HepG2 (cell line): ENCODE results near the gene PXMP4. TPM values are rescaled to one million over a fixed set of nuclear protein-coding genes. Genes with fewer than 3 reads are reported as not detected.

Source experiments
- ATAC-seq: fragments of 200-7000 bp; cut with Tn5 transposase; 3 replicates; pipeline ENCODE4 v1.9.1; 2020; ENCODE audit warnings: mild to moderate bottlenecking, moderate library complexity
- BruUV-seq: library from RNA; stranded (reverse); fragments of 400-500 nt; replicated peaks from 2 replicates; lab custom pipeline; 2021; lab: Mats Ljungman, UMichigan
- CTCF ChIA-PET: fragments of 300-600 bp; formaldehyde crosslinking; extraction: SDS; loops from one replicate; lab custom pipeline; 2021; ENCODE audit warnings: low total read pairs, inconsistent platforms, low intra/inter-chr PET ratio; lab: Yijun Ruan, JAX
- POLR2A ChIA-PET: fragments of 350-600 bp; sonication (Branson Sonifier 250); formaldehyde crosslinking; loops from one replicate; lab custom pipeline; 2020; ENCODE audit warnings: antibody characterized with exemption, inconsistent platforms; lab: Yijun Ruan, JAX
- DNase-seq: peaks from one replicate; pipeline ENCODE4 v3.0.0-alpha.2; 2015; ENCODE audit warnings: low spot score
- FAIRE-seq: peaks from 3 replicates; lab custom pipeline; 2011; peaks lifted over from hg19 to GRCh38; lab: Jason Lieb, UNC
- H2AFZ ChIP-seq: one replicate; pipeline ENCODE4 v1.6.1; 2011; ENCODE audit warnings: low read length, inconsistent platforms
- H3K27ac ChIP-seq: fragments of 300-600 bp; 3 replicates; pipeline ENCODE4 v1.8.0; 2011; ENCODE audit warnings: mixed run types, mild to moderate bottlenecking, mixed read lengths, low read length, inconsistent platforms; ENCODE audit not compliant: insufficient read depth; ENCODE audit errors: extremely low read length
- H3K27me3 ChIP-seq, 2 experiments: fragments of 200-600 bp in 1 of 2; 2 replicates in 1 of 2; 3 replicates in 1 of 2; pipeline versions ENCODE4 v1.6.0 to v1.8.0; 2011; ENCODE audit warnings: low read length in 2 of 2, mild to moderate bottlenecking in 2 of 2, moderate library complexity in 2 of 2, inconsistent platforms in 1 of 2; ENCODE audit not compliant: insufficient read depth in 2 of 2, control insufficient read depth in 1 of 2
- H3K36me3 ChIP-seq, 2 experiments: fragments of 200-600 bp in 1 of 2; replicated peaks in 1 of 2; 2 replicates in 1 of 2; 3 replicates in 1 of 2; pipeline versions ENCODE4 v1.5.1 to v1.8.0; 2011; ENCODE audit warnings: low read length in 2 of 2, inconsistent platforms in 1 of 2; ENCODE audit not compliant: insufficient read depth in 2 of 2, control insufficient read depth in 1 of 2
- H3K4me1 ChIP-seq: 2 replicates; pipeline ENCODE4 v1.5.1; 2012; ENCODE audit warnings: low read length, inconsistent platforms; ENCODE audit not compliant: insufficient read depth
- H3K4me2 ChIP-seq: 2 replicates; pipeline ENCODE4 v1.6.0; 2011; ENCODE audit warnings: low read depth, low read length, inconsistent platforms
- H3K4me3 ChIP-seq, 3 experiments: fragments of 200-600 bp in 1 of 3; sonication (generic), shearing (Covaris generic) in 1 of 3; replicated peaks in 1 of 3; 2 replicates each; pipeline ENCODE4 v1.5.1; 2011 to 2016; ENCODE audit warnings: low read length in 3 of 3, inconsistent platforms in 2 of 3, low read depth in 2 of 3, mild to moderate bottlenecking in 2 of 3, control low read depth in 1 of 3, mixed read lengths in 1 of 3; ENCODE audit not compliant: insufficient read depth in 1 of 3
- H3K79me2 ChIP-seq: one replicate; pipeline ENCODE4 v1.6.1; 2011; ENCODE audit warnings: low read length, inconsistent platforms; ENCODE audit not compliant: insufficient read depth
- H3K9ac ChIP-seq: 2 replicates; pipeline ENCODE4 v1.6.0; 2011; ENCODE audit warnings: mild to moderate bottlenecking, low read depth, low read length, inconsistent platforms; ENCODE audit not compliant: insufficient read depth
- H3K9me3 ChIP-seq: 2 replicates; pipeline ENCODE4 v1.5.1; 2012; ENCODE audit warnings: mild to moderate bottlenecking, low read length
- H4K20me1 ChIP-seq: 2 replicates; pipeline ENCODE4 v1.6.0; 2011; ENCODE audit warnings: inconsistent platforms, mild to moderate bottlenecking, low read length, moderate library complexity; ENCODE audit not compliant: insufficient read depth
- CC2D1A ChIP-seq: sonication (generic); formaldehyde crosslinking; IDR thresholded peaks from 2 replicates; pipeline ENCODE4 v1.8.1; 2023; ENCODE audit warnings: mild to moderate bottlenecking, missing genetic modification reagents
- HDAC1 ChIP-seq: sonication (generic); formaldehyde crosslinking; IDR thresholded peaks from 2 replicates; pipeline ENCODE4 v1.5.1; 2020; ENCODE audit warnings: mild to moderate bottlenecking, missing genetic modification reagents
- MBNL3 ChIP-seq: fragments of 250-450 bp; sonication (Bioruptor Pico); conservative IDR thresholded peaks from 2 replicates; pipeline ENCODE4 v1.8.0; 2022; ENCODE audit warnings: mild to moderate bottlenecking, inconsistent platforms
- POGK ChIP-seq: sonication (generic); formaldehyde crosslinking; conservative IDR thresholded peaks from 2 replicates; pipeline ENCODE4 v1.8.0; 2022; ENCODE audit warnings: mild to moderate bottlenecking, moderate library complexity, missing genetic modification reagents
- THAP9 ChIP-seq: sonication (generic); formaldehyde crosslinking; IDR thresholded peaks from 2 replicates; pipeline ENCODE4; 2020; ENCODE audit warnings: missing genetic modification reagents, mild to moderate bottlenecking, borderline replicate concordance
- ZBED4 ChIP-seq: sonication (generic); formaldehyde crosslinking; IDR thresholded peaks from 2 replicates; pipeline ENCODE4 v1.4.0; 2020; ENCODE audit warnings: missing genetic modification reagents, borderline replicate concordance
- ZBTB25 ChIP-seq: IDR thresholded peaks from 2 replicates; pipeline ENCODE4 v1.6.1; 2018; ENCODE audit warnings: missing genetic modification reagents
- ZNF264 ChIP-seq: sonication (generic); formaldehyde crosslinking; IDR thresholded peaks from 2 replicates; pipeline ENCODE4 v1.4.0; 2020; ENCODE audit warnings: missing genetic modification reagents
- ZNF33B ChIP-seq: sonication (generic); formaldehyde crosslinking; IDR thresholded peaks from 2 replicates; pipeline ENCODE4 v1.5.1; 2020; ENCODE audit warnings: mild to moderate bottlenecking, missing genetic modification reagents
- ZNF496 ChIP-seq: sonication (generic); formaldehyde crosslinking; IDR thresholded peaks from 2 replicates; pipeline ENCODE4 v1.8.1; 2023; ENCODE audit warnings: mild to moderate bottlenecking, moderate library complexity, missing genetic modification reagents; ENCODE audit not compliant: insufficient replicate concordance
- ZNF589 ChIP-seq: sonication (generic); formaldehyde crosslinking; conservative IDR thresholded peaks from 2 replicates; pipeline ENCODE4 v1.8.0; 2022; ENCODE audit warnings: mild to moderate bottlenecking, moderate library complexity, missing genetic modification reagents
- whole genome bisulfite sequencing: methylation state at CpG from one replicate; pipeline ENCODE4 v1.1.6; 2017; ENCODE audit warnings: low lambda C conversion rate; 5-methylcytosine and 5-hydroxymethylcytosine counted together
- in situ Hi-C: cut with HindIII; loops from 2 replicates; pipeline ENCODE4 v1.10.0; 2017; ENCODE audit warnings: low pct_unique_long_range_greater_than_20kb; ENCODE audit not compliant: extremely low pct_ligation_motif_present
- intact Hi-C: fragments of 100-400 bp; cut with micrococcal nuclease; formaldehyde crosslinking; loops from one replicate; pipeline ENCODE4 v1.10.0; 2022; ENCODE audit not compliant: unreplicated experiment
- polyA plus RNA-seq, 8 experiments: library from polyadenylated mRNA; depleted of rRNA in 3 of 8; stranded (reverse) in 7 of 8; unstranded in 1 of 8; fragments of >200 nt; fragmentation: Illumina TruSeq in 4 of 8; extraction: Trizol in 4 of 8; gene quantifications; 2 replicates each; pipeline versions ENCODE4 v1.2.1 to v1.2.3, GENCODE V29; 2011 to 2016; ENCODE audit warnings: low read depth in 4 of 8, missing spikeins in 1 of 8, mixed read lengths in 1 of 8; ENCODE audit not compliant: insufficient read depth in 1 of 8
- total RNA-seq, 5 experiments: library from RNA; depleted of rRNA; stranded (reverse); fragments of >200 nt; fragmentation: Illumina TruSeq; extraction: Trizol; gene quantifications; 2 replicates each; pipeline ENCODE4 v1.2.3, GENCODE V29; 2016; ENCODE audit warnings: low read depth in 1 of 5

The PXMP4 gene
- total and polyA plus RNA-seq, 2 of the 13 experiments (the other 11 are each of a cell fraction or from before 2014, with no cell fraction given): not detected

- Histone ChIP-seq H3K4me3 (peak overlapping the region; percentile 77 to 88 (median 87)), H3K36me3 (peaks cover 32% of the 10 kb centered on the region in 2 experiments), H3K9me3 (no peaks in the 10 kb centered on the region), H3K4me1 (peaks cover 28% of the 10 kb centered on the region), H3K9ac (peak overlapping the region; percentile 80), H4K20me1 (no peaks in the 10 kb centered on the region), H3K79me2 (peaks cover 8% of the 10 kb centered on the region), H3K27ac (peak overlapping the region; percentile 65), H2AFZ (no peak overlapping the region), H3K27me3 (no peaks in the 10 kb centered on the region; a peak in 1 of 5 replicates), H3K4me2 (peak overlapping the region; percentile 98)
- BruUV-seq: no TSS peak
- in situ Hi-C loops: no loop called here
- POLR2A ChIA-PET: interaction anchor here (0.5 to 3.7 kb wide), 22 partner anchors 10 to 449 kb away, joined by 3 to 24 read pairs (median 6); partner anchors contain the start of genes CBFA2T2, CDK5RAP1, CHMP4B and EIF2S2
- CTCF ChIA-PET: interaction anchor here (1.5 kb wide), 1 partner anchor 69 kb away, joined by 5 read pairs; the partner anchor contains the start of gene ZNF341
- FAIRE-seq: peak; percentile 71
- intact Hi-C loops: loop anchor here (5.0 kb wide), 1 partner anchor 261 kb away; the partner anchor contains the start of gene CDK5RAP1
- peak; percentile 70 for DNase-seq
- 2% methylated on average over 65 of the region's 84 CpGs for WGBS
- peak; percentile 87 for ATAC-seq
- 0 out of 2 replicates have a peak, but pooled peaks have one; percentile 69 for TF ChIP-seq ZNF264 (CRISPR knock-in tag)
- TF ChIP-seq ZBTB25: peak; percentile 71; the same call in 1 of the 2 replicates
- TF ChIP-seq CC2D1A (CRISPR knock-in tag): 0 out of 2 replicates have a peak, but pooled peaks have one; percentile 78
- TF ChIP-seq POGK (CRISPR knock-in tag): peak; percentile 91
- no peak for TF ChIP-seq ZNF496 (CRISPR knock-in tag)
- no peak for TF ChIP-seq MBNL3 (CRISPR knock-in tag)
- peak; percentile 49; the same call in 1 of the 2 replicates for TF ChIP-seq THAP9
- peak; percentile 92 for TF ChIP-seq ZNF33B (CRISPR knock-in tag)
- TF ChIP-seq ZNF589 (CRISPR knock-in tag): peak; percentile 98
- no peak for TF ChIP-seq ZBED4
- TF ChIP-seq HDAC1: peak; percentile 96
Observed at GRCh38 chr20:33663161-33664084, 56.7 kb downstream of the PXMP4 start.
